ENCODE data around the gene ADAM8.

The ADAM8 gene

GRCh38 chr10:133231946-133232574, 44.6 kb downstream of the ADAM8 start:
- ChIA-PET POLR2A (no interaction called here), CTCF (no interaction called here)
- TF ChIP-seq CTCF (IDR thresholded peaks at IDR 0.05; ENCODE audit: control extremely low read depth, extremely low read depth, low read depth, missing control alignments) = no peak
- no peak for DNase-seq (ENCODE audit: extremely low spot score)

- CTCF ChIA-PET = no interaction called here
- no peak for TF ChIP-seq CTCF (IDR thresholded peaks at IDR 0.05; ENCODE audit: control extremely low read depth, extremely low read depth, low read depth, missing control alignments)
- DNase-seq (ENCODE audit: extremely low spot score) = no peak
- POLR2A ChIA-PET = no interaction called here
These were observed 45.3 kb downstream of the ADAM8 start for GRCh38 chr10:133231244-133231945.

GRCh38 chr10:133230387-133231195, 46.1 kb downstream of the ADAM8 start:
- ChIA-PET POLR2A (no interaction called here), CTCF (no interaction called here)
- no peak for TF ChIP-seq CTCF (IDR thresholded peaks at IDR 0.05; ENCODE audit: control extremely low read depth, extremely low read depth, low read depth, missing control alignments)
- DNase-seq (ENCODE audit: extremely low spot score) = no peak

- TF ChIP-seq CTCF (IDR thresholded peaks at IDR 0.05; ENCODE audit: control extremely low read depth, extremely low read depth, low read depth, missing control alignments) = no peak
- no peak for DNase-seq (ENCODE audit: extremely low spot score)
- ChIA-PET CTCF (no interaction called here), POLR2A (no interaction called here)
These were observed 46.7 kb downstream of the ADAM8 start, which contains the start of gene UTF1 for GRCh38 chr10:133230044-133230361. Gene UTF1, plus strand, starts transcription at chr10:133230217. Its CDS starts 72 bp downstream, at chr10:133230289.

DNA sequence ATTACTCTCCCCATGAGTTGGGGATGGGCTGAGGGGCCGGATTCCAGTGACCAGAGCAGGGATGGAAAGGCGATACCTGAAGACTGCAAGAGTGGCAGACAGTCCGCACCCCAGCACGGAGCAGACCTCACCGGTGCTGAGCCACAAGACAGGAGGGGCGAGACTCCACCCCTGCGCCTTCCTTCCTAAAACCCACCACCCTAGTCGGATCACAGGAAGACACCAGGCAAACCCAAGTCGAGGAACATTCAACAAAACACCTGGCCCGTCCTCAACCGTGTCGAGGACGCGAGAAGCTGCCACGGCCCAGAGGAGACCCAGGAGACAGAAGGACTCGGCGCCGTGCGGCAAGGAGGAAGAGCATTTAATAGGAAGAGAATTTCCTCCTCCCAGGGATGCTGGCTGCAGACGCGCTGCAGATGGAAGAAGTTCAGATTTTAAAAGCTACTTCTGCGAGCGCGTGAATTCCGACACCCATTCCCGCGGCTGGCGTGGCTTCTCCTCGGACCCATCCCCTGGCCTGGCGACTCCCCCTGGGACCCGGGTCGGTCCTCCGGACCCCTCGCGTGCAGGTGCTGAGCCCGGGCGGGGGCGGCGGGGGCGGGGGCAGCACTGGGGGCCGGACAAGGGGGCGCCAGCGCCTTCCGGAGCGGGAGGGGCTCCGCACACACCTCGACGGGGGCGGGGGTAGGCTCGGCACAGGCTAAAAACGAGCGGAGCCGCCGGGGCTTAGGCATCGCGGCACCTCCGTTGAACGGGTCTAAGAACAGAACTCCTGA, 47.2 kb downstream of the ADAM8 start:
- CTCF ChIA-PET = no interaction called here

More for the DNA sequence above, 47.2 kb downstream of the ADAM8 start:
- DNase-seq (ENCODE audit: extremely low spot score) = no peak
- POLR2A ChIA-PET = no interaction called here
- TF ChIP-seq CTCF (IDR thresholded peaks at IDR 0.05; ENCODE audit: control extremely low read depth, extremely low read depth, low read depth, missing control alignments) = no peak

Data from GM10248 (cell line).